T-helper 1 cell treated with Interleukin-12 subunit alpha and Interleukin-12 subunit beta and Interleukin-4 antibody, amounts not matched to agents 30 ng/mL and 1 ng/mL, for 36 hours (primary cell): Measurements from ENCODE around the gene DST. TPM values are rescaled to one million over a fixed set of nuclear protein-coding genes. Genes with fewer than 3 reads are reported as not detected.

ENCODE experiments used
- intact Hi-C: fragments of 100-400 bp; cut with micrococcal nuclease; formaldehyde crosslinking; loops from one replicate; pipeline ENCODE4 v1.15.1; 2024
- total RNA-seq: library from RNA; stranded (reverse); gene quantifications from 2 replicates; pipeline ENCODE4 v1.2.3, GENCODE V29; 2022

Gene DST
- total RNA-seq, 1 donor from 2014 or later = 13.0 TPM

GRCh38 chr6:56488281-56488680 is 154.4 kb downstream of the DST start:
- intact Hi-C loops = no loop called here

- intact Hi-C loops = no loop called here
These were observed 156.0 kb downstream of the DST start for GRCh38 chr6:56486681-56487080.

- intact Hi-C loops = no loop called here
These were observed 158.0 kb downstream of the DST start for GRCh38 chr6:56484669-56485068.

- intact Hi-C loops = no loop called here
These were observed 158.8 kb downstream of the DST start for GRCh38 chr6:56483929-56484328.

- intact Hi-C loops = no loop called here
These were observed 160.2 kb downstream of the DST start for GRCh38 chr6:56482525-56482924.

GRCh38 chr6:56481957-56482356 is 160.7 kb downstream of the DST start:
- intact Hi-C loops = no loop called here

- intact Hi-C loops = no loop called here
These were observed 161.9 kb downstream of the DST start for GRCh38 chr6:56480654-56481337.

GRCh38 chr6:56480246-56480645 is 162.4 kb downstream of the DST start:
- intact Hi-C loops = no loop called here

GRCh38 chr6:56479381-56479780 is 163.3 kb downstream of the DST start:
- intact Hi-C loops = no loop called here

- intact Hi-C loops = no loop called here
These were observed 164.5 kb downstream of the DST start for GRCh38 chr6:56478202-56478601.

GRCh38 chr6:56477241-56477640 is 165.4 kb downstream of the DST start:
- intact Hi-C loops = no loop called here

GRCh38 chr6:56475736-56476457 is 166.8 kb downstream of the DST start:
- intact Hi-C loops = no loop called here

- intact Hi-C loops = no loop called here
These were observed 168.2 kb downstream of the DST start for GRCh38 chr6:56474532-56474931.

- intact Hi-C loops = no loop called here
These were observed 179.2 kb downstream of the DST start for GRCh38 chr6:56463443-56463842.

GRCh38 chr6:56459030-56459805 is 183.5 kb downstream of the DST start:
- intact Hi-C loops = no loop called here

GRCh38 chr6:56458324-56458884 is 184.3 kb downstream of the DST start:
- intact Hi-C loops = no loop called here

GRCh38 chr6:56456785-56457184 is 185.9 kb downstream of the DST start:
- intact Hi-C loops = no loop called here

- intact Hi-C loops = no loop called here
These were observed 191.6 kb downstream of the DST start for GRCh38 chr6:56450882-56451739.

- intact Hi-C loops = no loop called here
These were observed 192.3 kb downstream of the DST start for GRCh38 chr6:56450376-56450775.

- intact Hi-C loops = no loop called here
These were observed 194.6 kb downstream of the DST start for GRCh38 chr6:56448046-56448445.

GRCh38 chr6:56445818-56446217 is 196.9 kb downstream of the DST start:
- intact Hi-C loops = no loop called here
